ENCODE measurements around the gene SLC24A3. TPM values are rescaled to one million over a fixed set of nuclear protein-coding genes. Genes with fewer than 3 reads are reported as not detected.
A peak's percentile ranks its signal among the peaks of the same experiment; 100 is the strongest.

SLC24A3 gene
- total and polyA plus RNA-seq, 2 of the 13 experiments (the other 11 are each of a cell fraction or from before 2014, with no cell fraction given): not detected

GRCh38 chr20:19699180-19699971 is 486.9 kb downstream of the SLC24A3 start:
- no peak overlapping the region for H3K27ac ChIP-seq (ENCODE audit: extremely low read length, insufficient read depth, low read length)
- in situ Hi-C loops (cut with HindIII; ENCODE audit: extremely low pct_ligation_motif_present, low pct_unique_long_range_greater_than_20kb) (no loop called here), intact Hi-C loops (cut with micrococcal nuclease; ENCODE audit: unreplicated experiment) (no loop called here)
- FAIRE-seq: no peak
- 11% methylated on average over 4 of the region's 4 CpGs for WGBS (ENCODE audit: low lambda C conversion rate)
- no peak overlapping the region for H3K4me3 ChIP-seq (replicated peaks in 1 of 3; ENCODE audit: insufficient read depth in 1 of 3, low read depth in 2 of 3, low read length in 3 of 3)
- no peak for ATAC-seq
- H3K4me1 ChIP-seq (ENCODE audit: insufficient read depth, low read length): no peaks in the 10 kb centered on the region
- H3K9me3 ChIP-seq (ENCODE audit: low read length): peaks cover 11% of the 10 kb centered on the region; the same call in 1 of the 2 replicates
- no peak overlapping the region for H2AFZ ChIP-seq (ENCODE audit: low read length)
- no peak overlapping the region for H3K4me2 ChIP-seq (ENCODE audit: low read depth, low read length)
- no peaks in the 10 kb centered on the region for H4K20me1 ChIP-seq (ENCODE audit: insufficient read depth, low read length)
- TF ChIP-seq FOSL2 (CRISPR knock-in tag; IDR thresholded peaks at IDR 0.05) (peak; percentile 67), RBFOX2 (IDR thresholded peaks at IDR 0.05; ENCODE audit: low read depth, low read length) (no peak), NKX3-1 (CRISPR knock-in tag; IDR thresholded peaks at IDR 0.05) (no peak), GABPA (IDR thresholded peaks at IDR 0.05; ENCODE audit: low read depth, low read length) (peak; percentile 25; the same call in 1 of the 2 replicates), GABPA (CRISPR knock-in tag; IDR thresholded peaks at IDR 0.05; ENCODE audit: low read depth) (peak; percentile 71)
- CTCF ChIA-PET (ENCODE audit: low intra/inter-chr PET ratio, low total read pairs): no interaction called here
- no peaks in the 10 kb centered on the region for H3K79me2 ChIP-seq (ENCODE audit: insufficient read depth, low read length)
- no peaks in the 10 kb centered on the region for H3K36me3 ChIP-seq (replicated peaks in 1 of 2; ENCODE audit: control insufficient read depth in 1 of 2, insufficient read depth in 2 of 2, low read length in 2 of 2)
- no TSS peak for BruUV-seq (replicated peaks)
- no peaks in the 10 kb centered on the region for H3K27me3 ChIP-seq (ENCODE audit: control insufficient read depth in 1 of 2, insufficient read depth in 2 of 2, low read length in 2 of 2)
- DNase-seq (ENCODE audit: low spot score): no peak
- POLR2A ChIA-PET: no interaction called here
- H3K9ac ChIP-seq (ENCODE audit: insufficient read depth, low read depth, low read length): no peak overlapping the region

GRCh38 chr20:19701429-19701828 is 489.0 kb downstream of the SLC24A3 start:
- DNase-seq (ENCODE audit: low spot score) (no peak), ATAC-seq (no peak), FAIRE-seq (no peak)
- Histone ChIP-seq H3K9me3 (ENCODE audit: low read length) (peaks cover 11% of the 10 kb centered on the region; the same call in 1 of the 2 replicates), H3K4me3 (replicated peaks in 1 of 3; ENCODE audit: insufficient read depth in 1 of 3, low read depth in 2 of 3, low read length in 3 of 3) (no peak overlapping the region), H4K20me1 (ENCODE audit: insufficient read depth, low read length) (no peaks in the 10 kb centered on the region), H3K4me1 (ENCODE audit: insufficient read depth, low read length) (no peaks in the 10 kb centered on the region), H3K4me2 (ENCODE audit: low read depth, low read length) (no peak overlapping the region), H3K36me3 (replicated peaks in 1 of 2; ENCODE audit: control insufficient read depth in 1 of 2, insufficient read depth in 2 of 2, low read length in 2 of 2) (no peaks in the 10 kb centered on the region), H3K79me2 (ENCODE audit: insufficient read depth, low read length) (no peaks in the 10 kb centered on the region), H2AFZ (ENCODE audit: low read length) (no peak overlapping the region), H3K9ac (ENCODE audit: insufficient read depth, low read depth, low read length) (no peak overlapping the region), H3K27me3 (ENCODE audit: control insufficient read depth in 1 of 2, insufficient read depth in 2 of 2, low read length in 2 of 2) (no peaks in the 10 kb centered on the region), H3K27ac (ENCODE audit: extremely low read length, insufficient read depth, low read length) (no peak overlapping the region)
- intact Hi-C loops (cut with micrococcal nuclease; ENCODE audit: unreplicated experiment) (no loop called here), in situ Hi-C loops (cut with HindIII; ENCODE audit: extremely low pct_ligation_motif_present, low pct_unique_long_range_greater_than_20kb) (no loop called here)
- no TSS peak for BruUV-seq (replicated peaks)
- POLR2A ChIA-PET: no interaction called here
- CTCF ChIA-PET (ENCODE audit: low intra/inter-chr PET ratio, low total read pairs): no interaction called here
- 3% methylated on average over 3 of the region's 3 CpGs for WGBS (ENCODE audit: low lambda C conversion rate)
- TF ChIP-seq ZFP91 (CRISPR knock-in tag; IDR thresholded peaks at IDR 0.05; ENCODE audit: borderline replicate concordance): no peak
- no peak for TF ChIP-seq ZNF598 (CRISPR knock-in tag; IDR thresholded peaks at IDR 0.05; ENCODE audit: borderline replicate concordance)
- no peak for TF ChIP-seq RXRB (CRISPR knock-in tag; IDR thresholded peaks at IDR 0.05; ENCODE audit: borderline replicate concordance)
- no peak for TF ChIP-seq ATF7 (IDR thresholded peaks at IDR 0.05)
- no peak for TF ChIP-seq ATF7 (CRISPR knock-in tag; IDR thresholded peaks at IDR 0.05)
- no peak for TF ChIP-seq ZKSCAN5 (CRISPR knock-in tag; IDR thresholded peaks at IDR 0.05)
- no peak for TF ChIP-seq ZSCAN5A (CRISPR knock-in tag; IDR thresholded peaks at IDR 0.05; ENCODE audit: borderline replicate concordance)
- no peak for TF ChIP-seq RAD21 (CRISPR knock-in tag; IDR thresholded peaks at IDR 0.05)
- no peak for TF ChIP-seq RBM39 (IDR thresholded peaks at IDR 0.05; ENCODE audit: low read depth, low read length, poor library complexity, severe bottlenecking)
- no peak for TF ChIP-seq ZMYM4 (CRISPR knock-in tag; IDR thresholded peaks at IDR 0.05)
- TF ChIP-seq ZBTB1 (CRISPR knock-in tag; IDR thresholded peaks at IDR 0.05; ENCODE audit: borderline replicate concordance): no peak
- TF ChIP-seq ZNF652 (CRISPR knock-in tag; IDR thresholded peaks at IDR 0.05; ENCODE audit: borderline replicate concordance, low read depth): no peak
